Natural killer cell (primary cell): ENCODE measurements around the gene ATF3. TPM values are rescaled to one million over a fixed set of nuclear protein-coding genes. Genes with fewer than 3 reads are reported as not detected.

ENCODE experiments used
- ATAC-seq, 3 donors: fragments of 150-1000 bp in 2 of 3; fragments of 200-7000 bp in 1 of 3; cut with Tn5 transposase; 1 replicate in 1 of 3; 2 replicates in 2 of 3; pipeline ENCODE4 v1.10.0; 2021; ENCODE audit warnings: mild to moderate bottlenecking in 2 of 3, moderate library complexity in 2 of 3
- DNase-seq, 2 donors: peaks; one replicate each; pipeline versions ENCODE4 v3.0.0 to v3.0.0-alpha.2; 2013 to 2021; ENCODE audit warnings: mixed read lengths in 1 of 2
- H3K27ac ChIP-seq: one replicate; pipeline ENCODE4 v1.5.1; 2013; ENCODE audit warnings: mild to moderate bottlenecking, low read length
- H3K27me3 ChIP-seq: one replicate; pipeline ENCODE4 v1.6.1; 2013; ENCODE audit warnings: low read length; ENCODE audit not compliant: control insufficient read depth, insufficient read depth
- H3K36me3 ChIP-seq: one replicate; pipeline ENCODE4 v1.6.1; 2013; ENCODE audit warnings: low read length; ENCODE audit not compliant: control insufficient read depth, insufficient read depth
- H3K4me1 ChIP-seq: one replicate; pipeline ENCODE4 v1.6.1; 2013; ENCODE audit warnings: low read length; ENCODE audit not compliant: control insufficient read depth, insufficient read depth
- H3K4me3 ChIP-seq: one replicate; pipeline ENCODE4 v1.5.1; 2013; ENCODE audit warnings: low read length
- H3K9me3 ChIP-seq: one replicate; pipeline ENCODE4 v1.6.1; 2013; ENCODE audit warnings: low read length; ENCODE audit not compliant: control insufficient read depth, insufficient read depth
- H3K27ac Mint-ChIP-seq, 2 donors: one replicate each; pipeline ENCODE4 v1.8.0; 2022; ENCODE audit warnings: mild to moderate bottlenecking in 2 of 2, mixed read lengths in 2 of 2, moderate library complexity in 1 of 2
- H3K27me3 Mint-ChIP-seq, 2 donors: one replicate each; pipeline ENCODE4 v1.8.0; 2022; ENCODE audit warnings: low read depth in 2 of 2, mixed read lengths in 2 of 2
- H3K36me3 Mint-ChIP-seq: one replicate; pipeline ENCODE4 v1.8.0; 2022; ENCODE audit warnings: mixed read lengths
- H3K4me1 Mint-ChIP-seq, 2 donors: one replicate each; pipeline ENCODE4 v1.8.0; 2022; ENCODE audit warnings: mixed read lengths in 2 of 2
- H3K4me3 Mint-ChIP-seq: one replicate; pipeline ENCODE4 v1.8.0; 2022; ENCODE audit warnings: mild to moderate bottlenecking, moderate library complexity, mixed read lengths
- H3K9me3 Mint-ChIP-seq, 2 donors: one replicate each; pipeline ENCODE4 v1.8.0; 2022; ENCODE audit warnings: mixed read lengths in 2 of 2
- WGBS: methylation state at CpG from one replicate; pipeline ENCODE4 v1.1.7; 2013; ENCODE audit warnings: missing lambda C conversion rate; ENCODE audit not compliant: insufficient coverage; 5-methylcytosine and 5-hydroxymethylcytosine counted together
- intact Hi-C: fragments of 100-400 bp; cut with micrococcal nuclease; formaldehyde crosslinking; loops from one replicate; pipeline ENCODE4 v1.14.2; 2022
- total RNA-seq, 4 donors: library from RNA; stranded (reverse); fragments of 120-200 nt in 1 of 4; gene quantifications; one replicate each; pipeline versions ENCODE4 v1.2.3 to v1.2.4, GENCODE V29; 2013 to 2022
- TF ChIP-seq, protein P1 (sequence below): fragments of 200-600 bp; IDR thresholded peaks from one replicate; pipeline ENCODE4 v1.8.0; 2022; ENCODE audit warnings: antibody characterized with exemption

Gene ATF3
- total RNA-seq, 3 donors from 2014 or later (not counting 1 experiment from before 2014, with no cell fraction given): 62.2 to 135 (median 78.5) TPM

DNA sequence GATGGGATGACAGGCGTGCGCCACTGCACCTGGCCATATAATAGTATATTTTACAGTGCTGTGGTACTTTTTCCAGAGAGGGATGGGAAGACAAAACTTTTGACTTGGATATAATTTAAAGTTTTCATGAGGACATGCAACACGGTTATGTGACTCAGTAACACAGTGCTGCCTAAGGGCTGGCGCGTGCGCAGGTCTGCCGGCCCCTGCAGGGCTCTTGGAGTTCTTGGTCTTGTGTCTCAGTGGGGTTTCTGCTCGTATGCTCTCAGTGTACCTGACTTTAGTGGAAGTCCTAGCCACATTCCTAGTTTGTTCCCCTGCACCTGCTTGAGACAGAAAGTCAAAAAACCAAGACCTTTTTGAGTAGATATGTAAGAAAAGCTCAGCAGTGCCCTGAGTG is 27.5 kb upstream of the ATF3 start:
- Mint-ChIP-seq H3K27me3 (peaks cover 19 to 21% of the 10 kb centered on the region in 2 donors), H3K4me3 (no peak overlapping the region), H3K27ac (no peak overlapping the region), H3K4me1 (no peaks in the 10 kb centered on the region), H3K36me3 (no peaks in the 10 kb centered on the region), H3K9me3 (no peaks in the 10 kb centered on the region)
- WGBS: 93% methylated on average over 8 of the region's 8 CpGs
- peaks cover 2% of the 10 kb centered on the region for H3K27me3 ChIP-seq
- no peaks in the 10 kb centered on the region for H3K36me3 ChIP-seq
- no peak for DNase-seq
- H3K9me3 ChIP-seq: no peaks in the 10 kb centered on the region
- H3K4me3 ChIP-seq: no peak overlapping the region
- intact Hi-C loops: no loop called here
- H3K4me1 ChIP-seq: peaks cover 6% of the 10 kb centered on the region
- no peak for ATAC-seq
- H3K27ac ChIP-seq: no peak overlapping the region
- TF ChIP-seq, protein P1, sequence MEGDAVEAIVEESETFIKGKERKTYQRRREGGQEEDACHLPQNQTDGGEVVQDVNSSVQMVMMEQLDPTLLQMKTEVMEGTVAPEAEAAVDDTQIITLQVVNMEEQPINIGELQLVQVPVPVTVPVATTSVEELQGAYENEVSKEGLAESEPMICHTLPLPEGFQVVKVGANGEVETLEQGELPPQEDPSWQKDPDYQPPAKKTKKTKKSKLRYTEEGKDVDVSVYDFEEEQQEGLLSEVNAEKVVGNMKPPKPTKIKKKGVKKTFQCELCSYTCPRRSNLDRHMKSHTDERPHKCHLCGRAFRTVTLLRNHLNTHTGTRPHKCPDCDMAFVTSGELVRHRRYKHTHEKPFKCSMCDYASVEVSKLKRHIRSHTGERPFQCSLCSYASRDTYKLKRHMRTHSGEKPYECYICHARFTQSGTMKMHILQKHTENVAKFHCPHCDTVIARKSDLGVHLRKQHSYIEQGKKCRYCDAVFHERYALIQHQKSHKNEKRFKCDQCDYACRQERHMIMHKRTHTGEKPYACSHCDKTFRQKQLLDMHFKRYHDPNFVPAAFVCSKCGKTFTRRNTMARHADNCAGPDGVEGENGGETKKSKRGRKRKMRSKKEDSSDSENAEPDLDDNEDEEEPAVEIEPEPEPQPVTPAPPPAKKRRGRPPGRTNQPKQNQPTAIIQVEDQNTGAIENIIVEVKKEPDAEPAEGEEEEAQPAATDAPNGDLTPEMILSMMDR: no peak

- H3K36me3 ChIP-seq: no peaks in the 10 kb centered on the region
- no peak overlapping the region for H3K27ac Mint-ChIP-seq
- H3K4me3 ChIP-seq: no peak overlapping the region
- peaks cover 2% of the 10 kb centered on the region for H3K27me3 ChIP-seq
- DNase-seq (no peak), ATAC-seq (no peak)
- peaks cover 22 to 27% of the 10 kb centered on the region in 2 donors for H3K27me3 Mint-ChIP-seq
- H3K4me1 Mint-ChIP-seq: no peaks in the 10 kb centered on the region
- no peaks in the 10 kb centered on the region for H3K9me3 ChIP-seq
- H3K27ac ChIP-seq: no peak overlapping the region
- H3K9me3 Mint-ChIP-seq: no peaks in the 10 kb centered on the region
- no peaks in the 10 kb centered on the region for H3K36me3 Mint-ChIP-seq
- TF ChIP-seq, protein P1: no peak
- no peak overlapping the region for H3K4me3 Mint-ChIP-seq
- WGBS: 83% methylated on average over 5 of the region's 5 CpGs
- peaks cover 6% of the 10 kb centered on the region for H3K4me1 ChIP-seq
- intact Hi-C loops: no loop called here
Observed at GRCh38 chr1:212582291-212582690, 26.3 kb upstream of the ATF3 start.

DNA sequence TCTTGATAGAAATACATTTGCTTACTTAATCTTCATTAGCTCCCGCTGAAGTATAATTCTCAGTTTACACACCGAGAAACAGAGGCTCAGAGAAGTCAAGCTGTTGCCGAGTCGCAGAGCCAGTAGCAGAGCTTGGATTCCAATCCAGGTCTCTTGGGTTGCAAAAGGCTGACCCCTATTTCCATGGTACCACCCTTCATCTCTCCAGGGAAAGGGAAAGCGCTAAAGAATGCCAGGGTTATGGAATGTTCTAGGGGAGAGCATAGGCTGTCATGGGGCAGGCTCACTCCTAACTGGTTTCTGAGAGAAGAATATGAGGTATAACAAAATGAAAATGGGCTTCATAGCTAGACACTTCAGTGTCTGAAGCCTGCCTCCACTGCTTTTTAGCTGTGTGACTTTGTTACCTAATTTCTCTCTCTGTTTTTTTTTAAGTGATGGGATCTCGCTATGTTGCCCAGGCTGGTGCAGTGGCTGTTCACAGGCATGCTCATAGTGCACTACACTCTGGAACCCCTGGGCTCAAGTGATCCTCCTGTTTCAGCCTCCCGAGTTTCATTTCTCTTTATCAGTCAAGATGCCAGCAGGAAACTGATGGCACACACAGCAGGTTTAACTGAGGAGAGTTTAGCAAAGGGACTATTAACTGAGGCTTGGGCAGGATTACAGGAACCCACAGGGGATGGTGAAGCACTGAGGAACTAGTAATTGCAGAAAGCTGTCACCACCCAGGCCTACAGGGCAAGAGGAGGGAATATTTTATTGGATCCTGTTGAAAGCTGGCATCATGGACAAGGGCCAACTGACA is 25.5 kb upstream of the ATF3 start:
- DNase-seq (no peak), ATAC-seq (no peak)
- no peaks in the 10 kb centered on the region for H3K4me1 Mint-ChIP-seq
- Histone ChIP-seq H3K9me3 (no peaks in the 10 kb centered on the region), H3K27me3 (peaks cover 5% of the 10 kb centered on the region), H3K27ac (no peak overlapping the region), H3K4me3 (no peak overlapping the region), H3K4me1 (peaks cover 6% of the 10 kb centered on the region), H3K36me3 (no peaks in the 10 kb centered on the region)
- H3K27ac Mint-ChIP-seq: no peak overlapping the region
- H3K36me3 Mint-ChIP-seq: no peaks in the 10 kb centered on the region
- H3K27me3 Mint-ChIP-seq: peaks cover 22 to 34% of the 10 kb centered on the region in 2 donors
- H3K9me3 Mint-ChIP-seq: no peaks in the 10 kb centered on the region
- intact Hi-C loops: no loop called here
- TF ChIP-seq, protein P1: no peak
- WGBS: 95% methylated on average over 7 of the region's 7 CpGs
- no peak overlapping the region for H3K4me3 Mint-ChIP-seq

GRCh38 chr1:212583643-212584042 is 24.9 kb upstream of the ATF3 start:
- no peak for ATAC-seq
- no peaks in the 10 kb centered on the region for H3K4me1 Mint-ChIP-seq
- intact Hi-C loops: no loop called here

More at GRCh38 chr1:212583643-212584042, 24.9 kb upstream of the ATF3 start:
- no peak overlapping the region for H3K27ac ChIP-seq
- H3K4me3 ChIP-seq: no peak overlapping the region
- peaks cover 4% of the 10 kb centered on the region for H3K27me3 ChIP-seq
- H3K4me3 Mint-ChIP-seq: no peak overlapping the region
- H3K27me3 Mint-ChIP-seq: peaks cover 18 to 34% of the 10 kb centered on the region in 2 donors
- H3K9me3 ChIP-seq: no peaks in the 10 kb centered on the region
- no peak for DNase-seq
- no peak overlapping the region for H3K27ac Mint-ChIP-seq
- no peaks in the 10 kb centered on the region for H3K36me3 Mint-ChIP-seq
- no peaks in the 10 kb centered on the region for H3K9me3 Mint-ChIP-seq
- H3K36me3 ChIP-seq: no peaks in the 10 kb centered on the region
- 97% methylated on average over 3 of the region's 7 CpGs for WGBS
- TF ChIP-seq, protein P1: no peak
- H3K4me1 ChIP-seq: peaks cover 6% of the 10 kb centered on the region
